Superior temporal gyrus (tissue), 1 donor: ENCODE results near the gene MAGEA4.
"Not testable (repeated sequence)": the region's sequence is repeated elsewhere in the genome, so short reads cannot be mapped to it uniquely, and the experiment has no call there.

Source experiments
- DNase-seq: peaks from one replicate; pipeline ENCODE4 v3.0.0-alpha.2; 2016; ENCODE audit errors: extremely low spot score

Gene MAGEA4, protein sequence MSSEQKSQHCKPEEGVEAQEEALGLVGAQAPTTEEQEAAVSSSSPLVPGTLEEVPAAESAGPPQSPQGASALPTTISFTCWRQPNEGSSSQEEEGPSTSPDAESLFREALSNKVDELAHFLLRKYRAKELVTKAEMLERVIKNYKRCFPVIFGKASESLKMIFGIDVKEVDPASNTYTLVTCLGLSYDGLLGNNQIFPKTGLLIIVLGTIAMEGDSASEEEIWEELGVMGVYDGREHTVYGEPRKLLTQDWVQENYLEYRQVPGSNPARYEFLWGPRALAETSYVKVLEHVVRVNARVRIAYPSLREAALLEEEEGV

DNA sequence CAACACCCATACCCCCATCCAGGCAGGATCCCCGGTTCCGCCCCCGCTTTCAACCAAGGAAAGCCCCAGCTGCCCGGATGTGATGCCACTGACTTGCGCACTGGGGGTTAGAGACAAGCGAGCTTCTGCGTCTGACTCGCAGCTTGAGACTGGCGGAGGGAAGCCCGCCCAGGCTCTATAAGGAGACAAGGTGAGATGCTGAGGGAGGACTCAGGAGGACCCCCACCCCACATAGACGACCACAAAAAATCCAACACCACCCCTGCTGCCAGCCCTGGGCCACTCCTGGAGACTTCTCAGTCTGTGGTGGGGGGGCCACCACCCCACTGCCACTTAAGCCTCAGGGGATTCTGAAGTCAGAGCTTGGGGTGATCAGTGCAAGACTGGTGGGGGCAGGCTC lies at the start of gene MAGEA4:
Gene MAGEA4 (plus strand): TSS at position 110 of the 400 bp plus-strand sequence. CDS start 10,776 bp downstream, outside the sequence.
- no peak for DNase-seq

DNA sequence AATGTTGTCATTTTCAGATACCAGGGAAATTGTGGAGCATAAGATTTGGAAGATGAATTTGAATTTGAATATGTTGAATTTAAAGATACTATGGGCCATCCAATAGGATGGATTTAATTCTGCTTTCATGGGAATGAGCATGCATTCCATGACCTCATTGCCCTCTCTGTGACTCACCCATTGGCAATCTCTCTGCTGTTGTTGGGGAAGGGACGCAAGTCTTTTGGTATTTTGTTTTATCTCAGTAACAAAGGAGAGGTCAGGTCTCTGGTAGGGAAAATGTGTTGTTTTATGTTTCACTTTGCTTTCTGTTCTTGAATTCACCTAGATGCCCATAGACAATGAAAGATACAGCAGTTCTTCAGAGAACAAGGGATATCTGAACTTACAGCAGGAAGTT lies 42.1 kb upstream of the MAGEA4 start:
- DNase-seq, result no peak

DNA sequence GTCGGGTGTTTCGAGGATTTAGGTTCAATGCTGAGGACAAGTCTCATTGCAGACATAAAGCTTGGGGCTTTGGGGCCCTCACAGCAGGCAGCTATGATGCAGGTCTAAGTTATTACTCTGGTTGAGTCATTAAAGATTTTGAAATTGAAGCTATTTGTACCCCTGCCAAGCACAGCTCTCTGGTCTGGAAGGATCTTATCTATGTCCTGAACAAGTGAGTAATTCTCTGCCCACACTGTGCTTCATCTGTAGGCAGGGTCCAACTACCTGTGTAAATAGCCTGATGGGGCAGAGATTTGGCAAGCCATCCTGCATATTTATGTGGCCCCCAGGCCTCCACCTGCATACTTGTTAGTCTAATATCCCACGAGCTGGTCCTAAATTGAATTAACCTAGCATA lies 41.4 kb upstream of the MAGEA4 start:
- no peak for DNase-seq

DNA sequence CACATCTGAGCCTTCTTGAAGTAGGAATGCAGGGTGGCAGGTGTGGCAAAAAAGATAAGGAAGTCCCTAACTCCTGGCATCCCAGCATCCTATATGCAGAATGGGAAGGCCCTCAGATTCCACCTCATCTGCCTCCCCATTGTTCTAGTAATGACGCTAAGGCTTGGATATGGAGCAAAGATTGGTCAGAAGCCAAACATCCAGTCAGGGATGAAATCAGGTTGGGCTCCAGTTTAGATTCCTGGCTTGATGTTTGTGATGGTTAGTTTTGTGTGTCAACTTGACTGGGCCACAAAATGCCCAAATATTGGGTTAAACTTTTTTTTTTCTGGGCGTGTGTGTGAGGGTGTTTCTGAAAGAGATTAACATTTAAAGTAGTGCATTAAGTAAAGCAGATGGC lies 39.6 kb upstream of the MAGEA4 start:
- DNase-seq, result no peak

DNA sequence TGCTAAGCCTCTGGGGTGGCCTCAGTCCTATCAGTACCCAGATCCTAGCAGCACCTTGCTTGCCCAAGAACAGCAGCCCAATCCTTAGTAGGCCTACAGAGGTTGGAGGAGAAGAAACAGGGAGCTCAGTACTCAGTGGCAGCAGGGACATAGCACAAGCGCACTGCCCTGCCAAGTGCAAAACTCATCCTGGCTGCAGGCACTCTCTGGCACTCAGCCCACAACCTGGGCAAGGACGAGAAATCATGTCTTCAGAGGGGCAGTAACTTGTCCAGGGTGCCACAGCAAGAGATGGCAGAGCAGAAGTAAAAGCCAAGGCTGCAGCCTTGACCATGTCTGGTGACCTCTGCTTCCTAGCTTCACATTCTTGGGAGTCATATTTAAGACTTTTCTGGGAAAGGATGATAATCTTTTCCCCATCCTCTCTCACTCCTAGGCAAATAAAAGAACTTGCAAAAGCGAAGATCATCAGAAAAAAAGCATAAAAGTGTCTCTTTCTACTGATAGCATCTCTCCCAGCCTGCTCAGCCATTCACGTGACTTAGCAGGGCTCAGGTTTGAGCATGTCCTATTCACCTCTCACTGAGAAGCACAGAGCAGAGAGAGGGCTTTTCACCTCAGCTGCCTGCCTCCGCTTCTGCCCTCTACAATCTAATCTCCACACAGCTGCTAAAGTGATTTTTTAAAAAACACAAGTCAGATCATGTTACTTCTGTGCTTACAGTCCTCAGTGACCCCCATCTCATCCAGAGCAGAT lies 37.2 kb upstream of the MAGEA4 start:
- DNase-seq, result no peak

DNA sequence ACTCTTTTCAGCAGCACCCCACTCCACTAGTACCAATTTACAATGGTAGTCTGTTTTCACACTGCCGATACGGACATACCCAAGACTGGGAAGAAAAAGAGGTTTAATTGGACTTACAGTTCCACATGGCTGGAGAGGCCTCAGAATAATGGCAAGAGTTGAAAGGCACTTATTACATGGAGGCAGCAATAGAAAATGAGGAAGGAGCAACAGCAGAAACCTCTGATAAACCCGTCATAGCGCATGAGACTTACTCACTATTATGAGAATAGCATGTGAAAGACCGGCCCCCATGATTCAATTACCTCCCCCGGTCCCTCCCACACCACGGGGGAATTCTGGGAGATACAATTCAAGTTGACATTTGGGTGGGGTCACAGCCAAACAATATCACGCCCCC lies 34.1 kb upstream of the MAGEA4 start:
- DNase-seq, result no peak

DNA sequence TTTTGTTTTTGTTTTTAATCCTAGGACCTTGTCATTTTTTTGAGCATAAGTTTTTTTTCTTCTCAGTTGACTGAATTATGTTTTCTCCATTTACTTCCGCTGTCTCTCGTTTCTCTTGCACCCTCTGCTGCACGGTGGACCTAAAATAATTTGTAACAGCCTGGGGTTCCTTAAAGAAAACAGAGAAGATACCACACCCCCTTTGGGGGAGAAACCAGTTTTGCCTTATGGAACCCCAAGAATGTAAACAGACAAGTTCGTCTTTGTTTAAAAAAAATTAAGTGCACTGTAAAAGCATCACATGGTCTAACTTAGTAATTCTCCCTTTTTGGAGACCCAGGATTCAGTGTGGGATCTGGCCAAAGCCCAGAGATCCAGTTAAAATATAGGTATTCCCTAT lies 32.8 kb upstream of the MAGEA4 start:
- no peak for DNase-seq

DNA sequence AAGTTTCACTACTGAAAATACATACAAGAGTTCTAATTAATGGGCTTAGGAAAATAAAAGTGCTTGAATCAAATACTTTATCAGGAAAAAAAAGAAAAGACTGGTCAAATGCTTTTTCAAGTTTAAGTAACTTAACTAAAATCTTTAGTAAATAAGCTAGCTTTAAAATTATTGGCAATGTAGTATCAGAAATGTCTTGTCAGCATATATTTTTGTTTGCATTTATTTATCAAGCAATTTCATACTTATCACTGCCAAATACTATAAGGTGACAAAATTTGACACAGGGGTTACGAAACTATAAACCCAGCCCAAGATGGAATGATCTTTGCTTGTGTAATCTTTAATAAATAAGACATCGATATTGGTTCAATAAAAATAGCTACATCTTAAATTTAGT lies 31.8 kb upstream of the MAGEA4 start:
- DNase-seq, result no peak

DNA sequence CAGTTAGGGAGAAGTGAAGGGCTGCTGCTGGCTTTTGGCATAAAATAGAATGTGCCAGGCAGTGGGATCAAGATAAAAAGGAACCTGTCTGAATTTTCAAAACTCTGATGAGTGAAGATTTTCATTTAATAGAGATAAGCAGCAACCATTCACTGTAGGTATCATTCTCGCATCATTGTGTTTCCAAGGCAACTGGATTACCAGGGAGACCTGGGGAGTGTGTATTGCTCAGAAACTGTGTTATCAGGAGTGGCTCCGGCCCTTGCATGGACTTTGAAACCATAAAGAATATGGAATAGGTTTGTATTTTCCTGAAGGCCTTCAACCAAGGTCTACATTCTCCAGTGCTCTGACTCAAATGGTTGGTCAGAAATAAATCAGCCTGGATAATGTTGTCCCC lies 23.3 kb upstream of the MAGEA4 start:
- DNase-seq, result no peak

DNA sequence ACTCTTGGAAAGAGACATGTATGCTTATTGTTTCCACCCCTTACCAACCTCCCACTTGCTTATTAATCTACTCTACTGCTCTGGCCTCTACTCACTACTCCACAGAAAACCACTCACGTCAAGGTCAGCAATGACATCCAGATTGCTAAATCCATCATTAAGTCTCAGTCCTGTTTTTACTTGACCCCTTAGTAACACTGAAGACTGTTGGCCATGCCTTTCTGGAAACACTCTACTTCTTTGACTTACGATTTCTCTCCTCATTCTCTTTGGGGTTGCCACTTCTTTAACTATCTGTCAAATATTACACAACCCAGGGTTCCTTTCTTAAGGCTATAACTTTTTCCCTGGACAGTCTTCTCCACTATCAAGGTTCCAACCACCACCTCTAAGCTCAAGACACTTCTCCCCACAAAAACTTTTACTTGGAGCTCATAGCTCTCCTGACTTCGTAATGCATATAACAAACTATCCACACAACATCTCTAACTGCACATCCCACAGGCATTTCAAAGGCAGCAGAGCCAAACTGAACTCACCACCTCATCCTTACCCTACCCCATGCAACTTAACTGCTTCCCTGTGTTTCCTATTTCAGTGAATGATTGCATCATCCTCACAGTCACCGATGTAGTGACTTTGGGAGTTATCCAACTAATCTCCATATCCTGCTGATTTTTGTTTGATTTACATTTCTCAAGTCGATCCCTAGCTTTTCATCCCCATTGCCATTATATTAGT lies 15.8 kb upstream of the MAGEA4 start:
- no peak for DNase-seq

DNA sequence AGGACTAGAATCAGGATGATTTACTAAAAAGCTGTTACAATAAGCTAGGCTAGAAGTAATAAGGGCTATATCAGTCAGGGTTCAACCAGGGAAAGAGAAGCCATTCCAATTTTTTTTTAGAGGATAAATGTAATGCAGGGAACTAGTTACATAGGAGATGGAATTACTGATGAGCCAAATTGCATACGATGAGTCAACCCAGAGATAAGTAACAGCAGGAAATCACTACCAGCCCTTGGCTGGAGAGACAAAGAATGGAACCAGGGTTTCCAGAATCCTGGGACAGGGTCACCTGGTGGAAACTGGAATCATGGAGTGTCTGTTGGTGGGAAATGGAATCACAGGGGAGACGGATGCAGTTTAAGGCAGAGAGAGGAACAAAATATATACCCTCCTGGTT lies 13.1 kb upstream of the MAGEA4 start:
- no peak for DNase-seq

DNA sequence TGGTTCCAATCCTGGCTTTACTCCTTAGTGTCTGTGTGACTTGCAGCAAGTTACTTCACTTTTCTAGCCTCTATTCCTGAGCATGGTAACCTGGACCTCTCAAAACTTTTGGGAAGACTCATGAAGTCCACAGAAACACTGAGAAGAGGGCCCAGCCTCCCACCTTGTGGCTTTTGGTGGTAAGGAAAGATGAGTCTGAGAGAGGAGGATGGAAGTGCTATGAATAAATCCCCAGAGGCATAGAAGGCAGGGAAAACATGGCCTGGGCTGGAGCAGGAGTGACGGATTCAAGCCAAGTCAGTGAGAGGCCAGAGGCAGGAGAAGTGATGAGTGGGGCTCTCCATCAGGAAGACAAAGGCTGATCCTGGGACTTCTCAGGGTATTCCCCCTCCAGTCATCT lies 10.9 kb upstream of the MAGEA4 start:
- no peak for DNase-seq

DNA sequence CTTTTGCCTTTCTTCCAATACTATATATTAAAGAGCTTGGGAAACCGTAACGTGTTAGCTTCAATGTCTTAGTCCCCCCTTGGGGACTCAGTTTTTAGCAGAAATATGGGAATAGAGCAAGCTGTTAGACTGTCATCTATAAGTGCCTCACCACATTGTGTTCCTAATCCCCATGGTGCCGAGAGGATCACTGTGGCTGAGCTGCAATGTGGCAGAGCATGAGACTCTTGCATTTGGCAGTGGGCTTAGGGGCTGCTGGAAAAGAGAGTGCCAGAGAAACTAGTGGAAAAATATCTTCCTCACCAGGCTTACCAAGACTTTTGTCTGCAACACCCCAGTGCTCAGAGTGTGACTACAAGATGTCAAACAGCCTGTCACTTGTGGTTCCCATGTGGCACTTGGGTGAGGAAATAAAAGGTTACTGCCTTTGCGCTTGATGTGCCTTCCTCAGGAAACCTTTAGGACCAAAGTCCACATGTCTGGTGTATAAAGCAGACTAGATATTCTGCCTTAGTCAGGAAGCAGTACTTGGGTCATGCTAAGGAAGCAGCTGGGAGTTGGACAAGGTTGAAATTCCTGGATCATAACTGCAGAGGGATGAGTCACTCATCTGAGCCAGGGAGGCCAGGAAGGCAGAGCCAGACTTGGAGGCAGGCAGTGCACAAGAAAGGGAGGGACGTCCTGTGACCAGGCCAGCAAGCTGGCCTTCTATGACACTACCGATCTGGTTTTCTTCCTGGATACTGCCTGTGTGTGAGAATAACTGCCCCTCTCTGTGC lies 9.7 kb upstream of the MAGEA4 start:
- no peak for DNase-seq

DNA sequence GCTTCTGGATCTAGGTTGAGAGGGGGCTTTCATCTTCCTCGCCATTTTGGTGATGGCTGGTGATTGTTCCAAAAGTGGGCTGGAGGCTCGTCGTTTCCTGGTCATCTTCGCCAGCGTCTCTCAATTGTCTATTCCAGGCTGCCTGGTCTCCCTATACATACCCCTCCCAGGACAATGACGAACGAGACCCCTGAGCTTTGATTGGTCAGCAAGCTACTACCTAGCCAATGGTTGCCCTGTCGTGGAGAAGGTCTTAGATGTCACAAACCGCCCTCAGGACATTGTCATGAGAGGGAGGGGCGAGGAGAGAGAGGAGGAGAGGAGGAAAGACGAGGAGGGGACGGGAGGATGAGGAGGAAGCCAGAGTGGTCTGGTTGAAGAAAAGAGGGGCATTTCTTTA lies 7.7 kb upstream of the MAGEA4 start:
- DNase-seq, result no peak

DNA sequence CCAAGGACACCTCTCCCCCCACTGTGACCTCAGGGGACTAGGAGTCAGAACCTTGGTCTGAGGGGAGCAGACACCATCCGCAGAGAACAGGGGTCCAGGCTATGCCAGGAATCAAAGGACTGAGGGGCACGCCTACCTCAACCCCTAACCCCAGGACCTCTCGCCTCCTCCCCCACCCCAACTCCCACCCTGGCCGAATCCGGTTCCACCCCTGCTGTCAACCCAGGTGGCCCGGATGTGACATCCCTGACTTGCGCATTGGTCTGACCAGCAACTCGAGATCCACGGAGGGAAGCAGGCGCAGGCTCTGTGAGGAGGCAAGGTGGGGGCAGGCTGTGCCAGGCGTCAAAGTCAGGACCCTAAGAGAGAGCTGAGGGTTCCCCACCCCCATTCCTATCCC lies 468 bp upstream of the MAGEA4 start:
- DNase-seq, result no peak

DNA sequence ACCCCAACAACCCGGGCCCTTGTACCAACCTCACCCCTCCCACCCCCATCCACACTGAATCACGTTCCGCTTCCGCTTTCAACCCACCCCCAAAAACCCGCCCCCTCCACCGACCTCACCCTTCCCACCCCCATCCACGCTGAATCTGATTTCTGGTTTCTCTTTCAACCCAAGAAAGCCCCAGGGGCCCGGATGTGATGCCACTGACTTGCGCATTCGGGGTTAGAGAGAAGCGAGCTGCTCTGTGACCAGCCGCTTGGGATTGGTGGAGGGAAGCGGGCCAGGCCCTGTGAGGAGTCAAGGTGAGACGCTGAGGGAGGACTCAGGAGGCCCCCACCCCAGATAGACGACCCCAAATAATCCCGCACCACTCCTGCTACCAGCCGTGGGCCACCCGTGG lies 6.0 kb downstream of the MAGEA4 start:
- DNase-seq, result not testable (repeated sequence)

DNA sequence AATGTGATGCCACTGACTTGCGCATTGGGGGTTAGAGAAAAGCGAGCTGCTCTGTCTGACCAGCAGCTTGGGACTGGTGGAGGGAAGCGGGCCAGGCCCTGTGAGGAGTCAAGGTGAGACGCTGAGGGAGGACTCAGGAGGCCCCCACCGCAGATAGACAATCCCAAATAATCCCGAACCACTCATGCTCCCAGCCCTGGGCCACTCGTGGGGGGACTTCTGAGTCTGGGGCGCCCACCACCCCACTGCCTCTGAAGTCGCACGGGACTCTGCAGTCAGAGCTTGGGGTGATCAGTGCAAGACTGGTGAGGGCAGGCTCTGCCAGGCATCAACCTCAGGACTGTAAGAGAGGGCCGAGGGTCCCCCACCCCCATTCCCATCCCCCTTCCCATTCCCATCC lies 6.9 kb downstream of the MAGEA4 start:
- no peak for DNase-seq

DNA sequence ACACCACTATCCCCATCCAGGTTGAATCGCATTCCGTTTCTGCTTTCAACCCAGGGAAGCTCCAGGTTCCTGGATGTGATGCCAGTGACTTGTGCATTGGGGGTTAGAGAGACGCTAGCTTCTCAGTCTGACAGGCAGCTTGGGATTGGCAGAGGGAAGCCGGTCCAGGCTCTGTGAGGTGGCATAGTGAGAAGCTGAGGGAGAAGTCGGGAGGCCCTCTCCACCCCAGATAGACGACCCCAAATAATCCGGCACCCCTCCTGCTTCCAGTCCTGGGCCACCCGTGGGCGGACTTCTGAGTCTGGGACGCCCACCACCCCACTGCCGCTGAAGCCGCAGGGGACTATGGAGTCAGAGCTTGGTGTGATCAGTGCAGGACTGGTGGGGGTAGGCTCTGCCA lies 7.4 kb downstream of the MAGEA4 start:
- no peak for DNase-seq

DNA sequence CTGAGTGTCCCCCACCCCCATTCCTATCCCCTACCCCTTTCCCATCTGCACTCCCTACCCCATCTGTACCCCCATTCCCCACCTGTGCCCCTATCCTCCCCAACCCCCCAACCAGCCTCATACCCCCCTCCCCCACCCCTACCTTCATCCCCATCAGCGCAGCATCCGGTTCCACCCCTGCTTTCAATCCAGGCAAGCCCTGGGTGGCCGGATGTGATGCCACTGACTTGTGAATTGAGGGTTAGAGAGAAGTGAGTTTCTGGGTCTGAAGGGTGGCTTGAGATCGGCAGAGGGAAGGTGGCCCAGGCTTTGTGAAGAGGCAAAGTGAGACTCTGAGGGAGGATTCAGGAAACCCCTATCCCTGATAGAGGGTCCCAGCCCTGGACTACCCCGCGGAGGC lies 7.8 kb downstream of the MAGEA4 start:
- DNase-seq, result no peak

DNA sequence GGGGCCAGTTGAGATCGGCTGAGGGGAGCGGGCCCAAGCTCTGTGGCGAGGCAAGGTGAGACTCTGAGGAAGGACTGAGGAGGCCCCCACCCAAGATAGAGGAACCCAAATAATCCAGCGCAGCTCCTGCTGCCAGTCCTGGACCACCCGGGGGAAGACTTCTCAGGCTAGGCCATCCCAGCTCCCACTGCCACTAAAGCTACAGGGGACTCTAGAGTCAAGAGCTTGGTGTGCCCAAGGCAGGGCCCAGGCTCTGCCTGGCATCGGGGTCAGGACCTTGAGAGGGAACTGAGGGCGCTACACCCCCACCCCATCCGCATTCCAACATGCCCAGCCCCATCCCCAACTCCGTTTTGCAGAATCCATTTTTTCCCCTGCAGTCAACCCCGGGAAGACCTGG lies 8.6 kb downstream of the MAGEA4 start:
- no peak for DNase-seq

DNA sequence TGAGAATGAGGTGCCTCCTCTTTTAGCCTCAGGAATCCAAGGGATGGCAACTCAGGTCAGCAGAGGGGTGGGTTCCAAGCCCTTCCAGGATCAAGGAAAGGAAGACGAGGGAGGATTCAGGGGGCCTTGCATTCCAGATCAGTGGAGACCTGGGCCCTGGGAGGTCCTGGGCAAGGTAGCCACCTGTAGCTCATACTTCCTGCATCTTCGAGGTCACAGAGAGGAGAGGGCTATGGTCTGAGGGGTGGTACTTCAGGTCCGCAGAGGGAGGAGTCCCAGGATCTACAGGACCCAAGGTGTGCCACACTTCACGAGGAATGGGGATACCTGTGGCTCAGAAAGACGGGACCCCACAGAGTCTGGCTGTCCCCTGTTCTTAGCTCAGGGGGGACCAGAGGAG lies 9.2 kb downstream of the MAGEA4 start:
- no peak for DNase-seq

DNA sequence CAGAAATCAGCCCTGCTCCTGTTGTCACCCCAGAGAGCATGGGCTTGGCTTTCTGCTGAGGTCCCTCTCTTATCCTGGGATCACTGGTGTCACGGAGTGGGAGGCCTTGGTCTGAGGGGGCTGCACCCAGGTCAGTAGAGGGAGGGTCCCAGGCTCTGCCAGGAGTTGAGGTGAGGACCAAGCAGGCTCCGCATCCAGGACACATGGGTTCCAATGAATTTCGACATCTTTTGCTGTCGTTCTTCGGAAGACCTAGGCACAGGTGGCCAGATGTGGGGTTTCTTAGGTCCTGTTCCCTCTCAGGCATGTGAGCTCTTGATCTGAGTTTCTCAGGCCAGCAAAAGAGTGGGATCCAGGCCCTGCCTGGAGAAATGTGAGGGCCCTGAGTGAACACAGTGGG lies 10.0 kb downstream of the MAGEA4 start:
- no peak for DNase-seq
